Fibroblast of skin of right biceps (primary cell): ENCODE measurements around the gene RPL11.
A peak's percentile ranks its signal among the peaks of the same experiment; 100 is the strongest.
"Not testable (repeated sequence)": the region's sequence is repeated elsewhere in the genome, so short reads cannot be mapped to it uniquely, and the experiment has no call there.

Experiments used
- DNase-seq: peaks from one replicate; pipeline ENCODE4 v3.0.0-alpha.2; 2013

RPL11 gene

GRCh38 chr1:23691499-23692307 lies at the start of gene RPL11:
RPL11 (plus strand) TSS chr1:23691806; CDS start chr1:23691824, 18 bp downstream.
- DNase-seq = peak; percentile 97

- DNase-seq = no peak
Measured at GRCh38 chr1:23643736-23644554, 47.7 kb upstream of the RPL11 start.

GRCh38 chr1:23644555-23644866 lies 47.1 kb upstream of the RPL11 start:
- no peak for DNase-seq

GRCh38 chr1:23645338-23645737 lies 46.3 kb upstream of the RPL11 start:
- DNase-seq = no peak

GRCh38 chr1:23646091-23646490 lies 45.5 kb upstream of the RPL11 start:
- DNase-seq = no peak

GRCh38 chr1:23646541-23646940 lies 45.1 kb upstream of the RPL11 start:
- no peak for DNase-seq

GRCh38 chr1:23648576-23648975 lies 43.0 kb upstream of the RPL11 start:
- DNase-seq = no peak

GRCh38 chr1:23649157-23649556 lies 42.4 kb upstream of the RPL11 start:
- DNase-seq = not testable (repeated sequence)

GRCh38 chr1:23650344-23650990 lies 41.1 kb upstream of the RPL11 start:
- no peak for DNase-seq

GRCh38 chr1:23651069-23651808 lies 40.4 kb upstream of the RPL11 start:
- DNase-seq = peak; percentile 20

- DNase-seq = peak; percentile 41
Measured at GRCh38 chr1:23657659-23658275, 33.8 kb upstream of the RPL11 start.

- DNase-seq = no peak
Measured at GRCh38 chr1:23660671-23661070, 30.9 kb upstream of the RPL11 start.

- no peak for DNase-seq
Measured at GRCh38 chr1:23661887-23662286, 29.7 kb upstream of the RPL11 start.

GRCh38 chr1:23664837-23665795 lies 26.5 kb upstream of the RPL11 start:
- DNase-seq = peak; percentile 36

GRCh38 chr1:23667411-23667810 lies 24.2 kb upstream of the RPL11 start:
- no peak for DNase-seq

- no peak for DNase-seq
Measured at GRCh38 chr1:23670709-23671108, 20.9 kb upstream of the RPL11 start.

GRCh38 chr1:23673086-23673813 lies 18.4 kb upstream of the RPL11 start:
- peak; percentile 50 for DNase-seq

GRCh38 chr1:23679815-23680214 lies 11.8 kb upstream of the RPL11 start:
- DNase-seq = no peak

GRCh38 chr1:23682946-23683345 lies 8.7 kb upstream of the RPL11 start:
- no peak for DNase-seq

- no peak for DNase-seq
Measured at GRCh38 chr1:23684415-23684814, 7.2 kb upstream of the RPL11 start.

- not testable (repeated sequence) for DNase-seq
Measured at GRCh38 chr1:23685197-23685596, 6.4 kb upstream of the RPL11 start.
